SK-N-MC (cell line): ENCODE measurements around the gene PLXNA1.

ENCODE experiments used
- DNase-seq: peaks from one replicate; pipeline ENCODE4 v3.0.0-alpha.2; 2011; ENCODE audit warnings: low read depth, low spot score
- H3K27ac ChIP-seq: fragments of 200-600 bp; sonication (generic); 2 replicates; pipeline ENCODE4 v1.5.1; 2016; ENCODE audit warnings: mixed run types
- H3K36me3 ChIP-seq: fragments of 200-600 bp; sonication (generic); 2 replicates; pipeline ENCODE4 v1.6.1; 2017; ENCODE audit warnings: antibody characterized with exemption, low read length, mixed read lengths; ENCODE audit not compliant: insufficient read depth
- H3K4me3 ChIP-seq: fragments of 200-600 bp; sonication (generic); 2 replicates; pipeline ENCODE4 v1.5.1; 2016
- H3K9ac ChIP-seq: fragments of 200-600 bp; sonication (generic); 2 replicates; pipeline ENCODE4 v1.8.0; 2017; ENCODE audit warnings: mixed run types, mixed read lengths; ENCODE audit not compliant: insufficient read length
- H3K9me3 ChIP-seq: fragments of 200-600 bp; sonication (generic); 2 replicates; pipeline ENCODE4 v1.6.1; 2017; ENCODE audit warnings: low read depth, mild to moderate bottlenecking, antibody characterized with exemption, low read length, moderate library complexity, mixed read lengths
- EZH2 ChIP-seq: fragments of 200-600 bp; sonication (generic); IDR thresholded peaks from one replicate; pipeline ENCODE4 v1.6.1; 2017; ENCODE audit warnings: antibody characterized with exemption
- FOXP2 ChIP-seq: optimal IDR thresholded peaks from 2 replicates; pipeline ENCODE3; 2011; ENCODE audit warnings: mild to moderate bottlenecking, moderate library complexity; ENCODE audit not compliant: insufficient read depth; ENCODE audit errors: extremely low read length, control extremely low read depth
- POLR2AphosphoS5 ChIP-seq: IDR thresholded peaks from 2 replicates; pipeline ENCODE4 v1.6.1; 2012; ENCODE audit warnings: mild to moderate bottlenecking, low read depth, low read length, borderline replicate concordance

The PLXNA1 gene

DNA sequence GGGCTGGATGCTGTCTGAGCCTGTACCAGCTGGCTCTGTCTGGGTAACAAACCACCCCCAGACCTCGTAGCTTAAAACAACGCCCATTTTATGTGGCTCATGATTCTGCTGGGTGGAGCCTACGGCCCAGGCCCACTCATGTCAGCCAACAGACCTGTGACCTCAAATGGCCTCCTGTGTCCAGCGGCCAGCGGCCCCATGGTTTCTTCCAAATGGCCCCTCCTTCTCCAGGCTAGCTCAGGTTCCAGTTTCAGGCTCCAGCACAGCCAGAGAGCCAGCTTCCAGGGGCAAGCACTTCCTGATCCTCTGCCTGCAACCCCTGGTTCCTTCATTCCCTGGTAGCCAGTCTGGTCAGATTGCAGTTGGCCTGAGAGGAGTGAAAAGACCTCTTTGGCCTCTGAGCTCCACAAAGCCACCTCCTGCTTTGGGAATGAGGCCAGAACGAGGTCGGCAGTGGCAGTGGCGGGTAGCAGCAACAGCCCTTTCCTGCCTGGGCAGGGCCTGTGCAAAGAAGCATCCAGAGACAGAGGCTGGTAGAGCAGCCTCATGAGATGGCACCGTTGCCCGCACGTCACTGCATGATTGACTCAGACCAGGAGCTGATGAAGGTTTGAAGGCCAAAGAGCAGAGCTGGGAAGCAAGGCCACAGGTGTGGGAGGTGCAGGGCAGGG, 21.0 kb upstream of the PLXNA1 start:
- no peak for TF ChIP-seq POLR2AphosphoS5
- TF ChIP-seq EZH2 = no peak
- TF ChIP-seq FOXP2 = no peak
- no peak for DNase-seq
- Histone ChIP-seq H3K27ac (no peak overlapping the region), H3K4me3 (no peak overlapping the region), H3K9me3 (no peaks in the 10 kb centered on the region), H3K9ac (no peak overlapping the region), H3K36me3 (no peaks in the 10 kb centered on the region)

DNA sequence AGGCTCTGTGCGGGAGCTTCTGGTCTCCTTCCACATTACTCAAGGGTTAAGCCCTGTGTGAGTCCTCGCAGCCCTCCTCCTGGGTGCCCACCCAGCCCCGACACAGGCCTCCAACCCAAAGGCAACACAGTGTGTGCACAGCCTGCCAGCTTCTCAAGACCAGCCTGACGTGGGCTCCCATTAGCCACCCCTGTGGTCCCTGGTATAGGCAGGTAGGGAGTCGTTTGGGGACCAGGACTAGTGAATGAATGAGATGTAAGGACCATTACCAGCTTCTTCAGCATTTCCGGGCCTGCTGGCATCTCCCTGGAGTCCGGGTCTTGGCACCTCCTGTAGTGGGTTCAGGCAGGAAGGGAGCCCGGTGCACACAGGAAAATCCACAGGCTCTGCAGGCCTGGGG, 20.2 kb upstream of the PLXNA1 start:
- Histone ChIP-seq H3K9ac (no peak overlapping the region), H3K4me3 (no peak overlapping the region), H3K36me3 (no peaks in the 10 kb centered on the region), H3K9me3 (no peaks in the 10 kb centered on the region), H3K27ac (no peak overlapping the region)
- no peak for DNase-seq
- TF ChIP-seq EZH2 (no peak), FOXP2 (no peak), POLR2AphosphoS5 (no peak)

GRCh38 chr3:126963261-126964190, 19.4 kb upstream of the PLXNA1 start:
- DNase-seq = no peak
- Histone ChIP-seq H3K9ac (no peak overlapping the region), H3K9me3 (no peaks in the 10 kb centered on the region), H3K27ac (no peak overlapping the region), H3K4me3 (no peak overlapping the region), H3K36me3 (no peaks in the 10 kb centered on the region)
- no peak for TF ChIP-seq EZH2
- no peak for TF ChIP-seq FOXP2
- TF ChIP-seq POLR2AphosphoS5 = no peak

- H3K4me3 ChIP-seq = no peak overlapping the region
- no peak for TF ChIP-seq FOXP2
- no peak for TF ChIP-seq POLR2AphosphoS5
- H3K9ac ChIP-seq = no peak overlapping the region
- DNase-seq = no peak
- H3K36me3 ChIP-seq = no peaks in the 10 kb centered on the region
- H3K27ac ChIP-seq = no peak overlapping the region
- no peaks in the 10 kb centered on the region for H3K9me3 ChIP-seq
Observed at GRCh38 chr3:126964261-126964660, 18.7 kb upstream of the PLXNA1 start.

DNA sequence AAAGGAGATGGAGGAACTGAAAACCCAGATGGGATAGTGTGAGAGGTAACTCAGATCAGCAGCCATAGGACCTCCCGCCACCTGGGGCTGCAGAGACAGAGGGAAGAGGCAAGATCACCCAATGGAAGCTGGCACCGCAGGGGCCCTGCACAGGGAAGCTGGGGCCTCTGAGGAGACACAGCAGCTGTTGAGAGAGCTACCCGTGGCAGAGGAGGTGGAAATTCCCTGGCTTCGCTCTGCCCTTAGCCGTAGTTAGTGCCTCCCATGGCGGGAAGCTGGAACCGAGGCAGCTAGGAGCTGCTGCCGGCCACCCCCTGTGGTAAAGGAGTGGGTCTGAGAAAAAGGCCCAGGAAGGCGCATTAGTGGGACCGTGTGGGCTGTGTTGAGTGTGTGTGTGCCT, 18.0 kb upstream of the PLXNA1 start:
- DNase-seq = no peak
- Histone ChIP-seq H3K9ac (no peak overlapping the region), H3K27ac (no peak overlapping the region), H3K9me3 (no peaks in the 10 kb centered on the region), H3K36me3 (no peaks in the 10 kb centered on the region), H3K4me3 (no peak overlapping the region)
- TF ChIP-seq FOXP2 (no peak), EZH2 (no peak), POLR2AphosphoS5 (no peak)

- DNase-seq = no peak
- Histone ChIP-seq H3K36me3 (no peaks in the 10 kb centered on the region), H3K9ac (no peak overlapping the region), H3K4me3 (no peak overlapping the region), H3K9me3 (no peaks in the 10 kb centered on the region), H3K27ac (no peak overlapping the region)
- no peak for TF ChIP-seq FOXP2
- no peak for TF ChIP-seq EZH2
- TF ChIP-seq POLR2AphosphoS5 = no peak
Observed at GRCh38 chr3:126965526-126966080, 17.3 kb upstream of the PLXNA1 start.

DNA sequence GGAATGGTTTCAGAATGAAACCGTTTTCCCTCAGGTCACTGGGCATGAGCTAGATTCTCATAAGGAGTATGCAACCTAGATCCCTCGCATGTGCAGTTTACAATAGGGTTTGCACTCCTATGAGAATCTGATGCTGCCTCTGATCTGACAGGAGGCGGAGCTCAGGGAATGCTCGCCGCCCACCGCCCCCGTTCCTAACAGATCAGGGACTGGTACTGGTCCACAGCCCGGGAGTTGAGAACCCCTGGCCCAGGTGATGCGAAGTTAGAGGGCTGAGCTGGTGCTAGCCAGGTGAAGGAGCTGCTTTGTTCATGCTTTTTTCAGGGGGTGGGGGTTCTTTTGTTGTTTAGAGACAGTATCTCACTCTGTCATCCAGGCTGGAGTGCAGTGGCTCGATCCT, 15.5 kb upstream of the PLXNA1 start:
- Histone ChIP-seq H3K27ac (no peak overlapping the region), H3K9me3 (no peaks in the 10 kb centered on the region), H3K9ac (no peak overlapping the region), H3K4me3 (no peak overlapping the region), H3K36me3 (no peaks in the 10 kb centered on the region)
- TF ChIP-seq FOXP2 (no peak), EZH2 (no peak), POLR2AphosphoS5 (no peak)
- no peak for DNase-seq

GRCh38 chr3:126968391-126969390, 14.2 kb upstream of the PLXNA1 start:
- TF ChIP-seq FOXP2 (no peak), EZH2 (no peak), POLR2AphosphoS5 (no peak)
- no peaks in the 10 kb centered on the region for H3K9me3 ChIP-seq
- no peak overlapping the region for H3K4me3 ChIP-seq
- no peak overlapping the region for H3K9ac ChIP-seq
- H3K27ac ChIP-seq = no peak overlapping the region
- DNase-seq = no peak
- no peaks in the 10 kb centered on the region for H3K36me3 ChIP-seq
